DMS53 treated with DMSO at 0.1 percent for 48 hours (cell line): Measurements from ENCODE around the gene TP53I11.

Experiments
- DNase-seq: peaks from one replicate; lab custom pipeline; 2025; ENCODE audit not compliant: unreplicated experiment; lab: John Stamatoyannopoulos, UW

The TP53I11 gene

DNA sequence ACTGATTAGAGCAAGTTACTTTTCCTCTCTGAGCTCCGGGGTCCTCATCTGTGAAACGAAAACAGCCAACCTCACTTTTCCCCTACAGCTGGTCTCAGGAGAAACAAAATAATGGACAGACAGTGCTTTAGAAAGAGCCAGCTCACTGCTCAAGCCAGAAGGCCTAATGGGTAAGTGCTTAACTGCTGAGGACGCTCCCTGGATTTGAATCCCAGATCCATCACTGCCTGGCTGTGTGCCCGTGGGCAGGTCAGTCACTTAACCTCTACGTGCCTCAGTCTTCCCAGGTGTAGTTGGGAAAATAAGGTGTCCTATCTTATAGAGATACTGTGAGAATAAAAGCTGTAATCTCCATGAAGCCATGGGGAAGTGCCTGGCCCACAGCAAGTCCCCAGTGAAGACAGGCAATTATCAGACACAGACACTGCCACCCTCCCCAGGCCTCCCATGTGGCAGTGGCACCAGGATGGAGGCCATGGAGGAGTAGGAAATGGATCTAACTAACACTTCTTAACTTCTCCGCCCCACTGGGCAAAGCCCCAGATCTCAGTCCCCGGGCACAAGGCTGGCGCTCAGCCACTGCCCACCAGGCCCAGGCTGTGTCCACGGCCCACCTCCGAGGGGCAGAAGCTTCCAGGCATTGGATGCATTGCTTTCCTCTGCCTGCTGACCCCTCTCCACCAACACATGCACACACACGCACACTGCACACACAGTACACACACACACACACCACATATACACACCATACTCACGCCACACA, 9.2 kb downstream of the TP53I11 start:
- DNase-seq = no peak

DNA sequence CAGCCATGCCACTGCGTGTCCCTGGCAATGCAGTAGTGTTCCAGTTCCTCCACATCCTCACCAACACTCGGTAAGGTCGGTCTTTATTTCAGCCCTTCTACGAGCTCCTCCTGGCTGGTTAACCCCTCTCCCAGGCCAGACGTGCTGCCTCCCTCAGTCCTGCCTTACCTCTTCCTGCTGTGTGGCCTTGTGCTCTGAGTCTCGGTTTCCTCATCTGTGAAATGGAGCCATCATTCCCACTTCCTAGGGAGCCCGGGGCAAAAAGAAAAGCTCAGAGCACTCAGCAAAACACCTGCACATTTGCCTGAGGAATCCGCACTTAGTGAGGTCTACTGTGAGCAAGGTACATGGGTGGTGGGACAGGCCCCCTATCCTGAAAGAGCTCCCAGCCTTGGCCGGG, 9.8 kb downstream of the TP53I11 start:
- DNase-seq = no peak

DNA sequence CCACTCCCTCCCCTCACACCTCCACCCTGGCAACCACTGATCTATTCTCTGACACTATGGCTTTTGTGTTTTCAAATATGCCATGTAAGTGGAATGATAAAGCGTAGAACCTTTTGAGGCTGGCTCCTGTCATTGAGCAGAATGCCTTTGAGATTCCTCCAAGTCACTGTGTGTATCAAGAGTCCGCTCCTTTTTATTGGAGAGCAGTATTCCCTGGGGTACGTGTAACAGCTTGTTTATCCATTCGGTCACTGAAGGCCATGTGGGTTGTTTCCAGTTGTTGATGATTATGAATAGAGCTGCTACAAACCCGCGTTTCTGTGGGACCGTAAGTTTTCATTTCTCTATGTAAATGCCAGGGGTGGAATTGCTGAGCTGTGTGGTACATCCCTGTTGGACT, 10.3 kb downstream of the TP53I11 start:
- DNase-seq = no peak

DNA sequence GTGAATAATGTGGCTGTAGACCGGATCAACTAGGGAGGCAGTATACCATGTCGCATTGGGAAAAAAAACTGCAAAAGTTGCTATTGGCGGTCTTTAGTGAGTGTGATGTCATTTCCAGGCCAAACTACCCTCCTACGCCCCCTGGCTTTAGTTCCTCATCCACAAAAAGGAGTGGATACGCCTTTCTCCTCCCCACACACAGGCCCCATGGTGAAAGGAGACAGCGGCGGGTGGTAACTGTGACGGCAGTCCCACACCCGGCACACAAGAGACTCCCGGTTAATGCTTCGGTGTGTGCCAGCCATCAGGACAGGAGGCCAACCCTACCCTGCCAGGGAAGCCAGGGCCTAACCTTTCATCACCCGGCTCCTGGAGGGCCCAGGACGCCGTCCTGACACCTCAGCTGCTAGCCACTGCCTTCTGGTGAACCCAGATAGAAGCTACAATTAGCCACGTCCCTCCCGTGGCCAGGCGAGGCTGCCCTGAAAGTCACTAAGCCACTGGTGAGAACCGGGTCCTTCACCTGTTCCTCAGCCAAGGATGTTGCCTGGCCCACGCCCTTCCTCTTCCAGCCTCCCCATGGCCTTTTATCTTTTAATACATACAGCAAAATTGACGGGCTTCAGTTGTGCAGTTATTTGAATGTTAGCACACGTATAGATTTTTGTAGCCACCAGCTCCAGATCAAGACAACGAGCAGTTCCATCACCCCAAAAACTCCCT, 10.8 kb downstream of the TP53I11 start:
- no peak for DNase-seq

DNA sequence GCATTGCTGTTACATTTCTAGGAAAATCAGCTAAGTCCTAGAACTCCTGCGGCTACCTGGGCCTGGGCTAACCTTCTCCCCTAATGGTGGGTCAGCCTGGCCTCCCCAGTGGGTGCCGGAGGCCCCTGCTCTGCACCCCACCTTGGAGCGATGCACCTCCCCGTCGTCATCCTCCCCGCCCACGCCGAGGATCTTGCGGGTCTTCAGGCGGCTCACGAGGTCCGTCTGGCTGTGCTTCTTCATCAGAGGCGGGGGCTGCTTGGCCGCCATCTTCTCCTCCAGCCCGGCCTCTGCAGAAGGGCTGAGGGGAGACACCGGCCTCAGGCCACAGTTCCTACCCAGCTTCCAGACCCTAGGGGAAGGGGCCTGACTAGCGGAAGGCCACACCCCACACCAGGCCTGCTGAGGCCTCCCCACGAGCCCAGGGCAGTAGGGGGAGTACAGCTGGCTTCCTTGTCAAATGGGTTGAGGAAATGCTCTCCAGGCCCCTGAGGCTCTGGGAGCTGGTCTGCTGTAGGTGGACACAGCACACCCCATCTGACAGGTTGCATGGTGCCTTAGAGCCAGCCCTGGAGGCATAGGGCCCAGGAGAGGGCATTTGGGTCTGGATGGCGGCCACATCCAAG, 12.5 kb downstream of the TP53I11 start:
- no peak for DNase-seq

DNA sequence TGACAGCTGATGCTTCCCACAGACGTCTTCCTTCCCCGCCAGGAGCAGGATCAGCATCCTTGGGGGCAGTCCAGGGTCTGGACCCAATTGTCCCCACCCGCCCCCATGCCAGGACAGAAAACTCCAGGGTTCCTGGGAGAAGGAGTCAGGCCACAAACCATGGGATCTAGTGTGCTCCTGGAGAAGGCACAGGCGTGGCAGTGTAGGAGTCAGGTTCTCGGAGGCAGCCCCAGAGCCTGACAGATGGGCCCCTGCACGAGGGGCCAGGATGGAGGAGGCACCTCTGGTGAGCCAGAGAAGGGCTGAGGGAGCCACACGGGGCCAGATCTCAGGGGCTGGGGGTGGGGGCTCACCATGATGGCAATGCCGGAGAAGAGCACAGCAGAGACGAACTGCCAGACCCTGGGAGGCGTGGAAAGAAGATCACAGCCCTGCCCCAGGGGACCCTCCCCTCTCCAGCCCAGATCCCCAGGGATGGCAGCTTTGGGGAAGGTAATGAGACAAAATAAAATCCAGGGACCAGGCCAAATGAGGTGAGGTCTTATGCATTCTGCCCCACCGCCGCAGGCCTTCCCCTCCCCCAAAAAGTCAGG, 13.6 kb downstream of the TP53I11 start:
- no peak for DNase-seq

DNA sequence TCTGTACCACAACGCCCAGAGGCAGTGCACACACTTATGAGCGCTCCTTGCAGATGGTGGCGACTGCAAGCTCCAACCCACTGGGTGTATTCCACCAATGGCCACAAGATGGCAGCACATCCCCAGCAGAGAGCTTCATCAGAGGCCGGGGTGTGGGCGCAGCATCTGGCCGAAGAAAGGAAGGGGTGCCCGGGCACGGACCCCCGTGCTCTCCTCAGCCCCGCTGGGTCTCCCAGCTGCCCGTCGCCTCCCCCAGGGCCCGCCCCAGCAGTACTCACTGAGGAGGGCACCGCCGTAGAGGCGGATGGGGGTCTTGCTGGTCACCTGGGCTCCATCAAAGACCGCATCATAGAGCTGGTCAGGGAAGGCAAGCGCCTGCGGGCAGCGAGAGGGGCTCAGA, 14.2 kb downstream of the TP53I11 start:
- DNase-seq = peak; percentile 44

DNA sequence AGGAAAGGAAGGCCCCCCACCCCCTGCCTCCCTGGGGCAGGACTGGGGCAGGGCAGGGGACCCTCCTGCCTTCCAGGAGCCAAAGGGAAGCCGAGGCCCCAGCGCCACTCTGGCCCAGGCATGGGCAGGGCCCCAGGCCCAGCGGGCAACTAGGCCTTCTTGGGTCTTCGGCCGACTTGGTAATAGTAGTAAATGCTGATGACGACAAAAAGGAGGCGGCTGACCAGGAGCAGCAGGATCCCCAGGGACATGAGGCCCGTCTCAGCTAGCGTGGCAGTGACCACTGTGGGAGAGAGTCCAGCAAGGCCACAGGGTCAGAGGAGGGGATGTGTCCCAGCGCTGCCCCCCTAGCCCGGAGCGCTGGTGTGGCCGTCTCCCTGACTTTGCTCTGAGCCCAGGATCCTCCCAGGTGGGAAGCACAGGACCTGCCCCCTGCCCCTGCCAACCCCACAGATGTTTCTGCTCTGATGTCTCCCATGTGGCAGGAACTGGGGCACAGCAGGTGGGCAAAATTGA, 15.9 kb downstream of the TP53I11 start:
- DNase-seq = no peak

DNA sequence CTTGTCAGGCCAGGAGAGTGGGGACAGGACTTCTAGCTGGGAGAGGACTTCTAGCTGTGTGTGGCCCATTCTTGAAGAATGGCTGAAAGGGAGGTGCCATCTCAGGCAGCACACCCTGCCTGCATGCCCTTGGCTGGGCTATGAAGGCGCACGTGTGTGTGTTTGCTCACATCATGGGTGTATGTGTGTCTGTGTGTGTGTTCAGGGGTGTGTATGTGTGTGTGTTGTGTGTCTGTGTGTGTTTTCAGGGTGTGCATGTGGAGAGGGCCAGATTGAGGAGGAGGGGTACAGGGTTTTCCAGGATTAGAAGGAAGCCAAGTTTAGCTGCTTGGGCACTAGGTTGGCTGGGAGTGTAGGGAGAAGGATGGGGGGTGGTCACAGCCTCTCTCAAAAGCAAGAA, 16.6 kb downstream of the TP53I11 start:
- DNase-seq = no peak

DNA sequence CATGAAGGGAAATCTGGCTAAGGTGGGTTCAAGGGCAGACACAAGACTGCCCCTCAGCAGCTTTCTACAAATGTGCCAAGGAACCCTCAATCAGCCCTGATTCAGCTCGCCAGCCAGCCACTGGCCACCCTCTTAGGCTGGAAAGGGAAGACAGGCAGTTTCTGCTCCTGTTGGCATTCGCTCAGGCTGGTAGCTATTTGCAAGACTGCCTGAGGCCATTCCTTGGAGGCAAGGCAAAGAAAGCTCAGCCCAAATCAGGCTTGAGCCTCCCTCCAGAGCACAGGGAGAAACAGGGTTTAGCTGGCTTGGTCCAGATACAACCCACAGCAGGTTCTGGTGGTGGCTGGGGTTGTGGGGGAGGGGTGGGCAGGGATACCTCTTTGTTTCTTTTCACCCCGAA, 19.2 kb downstream of the TP53I11 start:
- DNase-seq = no peak

DNA sequence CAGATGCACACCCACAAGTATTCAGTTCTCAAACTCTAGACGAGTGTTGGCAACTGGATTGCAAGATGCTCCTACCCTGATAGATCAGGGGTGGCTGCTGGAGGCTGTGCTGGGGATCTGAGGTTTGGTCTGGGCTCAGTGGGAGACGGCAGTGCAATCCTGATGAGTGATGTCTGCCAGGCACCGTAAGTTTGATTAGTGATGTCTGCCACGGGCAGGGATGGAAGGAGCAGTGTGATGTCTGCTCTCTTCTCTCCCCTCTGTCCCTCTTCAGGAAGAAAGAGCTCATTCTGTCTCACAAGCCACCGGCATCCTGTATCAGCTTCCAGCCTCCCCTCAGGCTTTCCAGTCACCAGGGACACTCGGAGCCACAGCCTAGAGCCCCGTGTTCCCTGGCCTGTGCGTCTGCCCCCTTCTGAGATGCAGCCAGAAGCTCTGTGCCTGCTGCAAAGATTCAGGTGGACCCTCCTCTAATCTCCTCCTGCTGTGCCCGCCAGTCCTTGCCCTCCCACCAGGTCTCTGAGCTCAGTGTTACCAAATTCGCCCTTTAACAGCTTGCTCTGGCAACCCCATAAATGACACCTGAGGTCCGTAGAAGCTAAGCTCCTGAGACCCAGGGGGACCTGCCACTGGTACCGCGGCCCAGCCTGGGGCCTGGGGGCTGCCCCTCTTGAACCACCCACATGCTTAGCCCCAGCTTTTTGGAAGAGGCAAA, 19.9 kb downstream of the TP53I11 start:
- DNase-seq = no peak

DNA sequence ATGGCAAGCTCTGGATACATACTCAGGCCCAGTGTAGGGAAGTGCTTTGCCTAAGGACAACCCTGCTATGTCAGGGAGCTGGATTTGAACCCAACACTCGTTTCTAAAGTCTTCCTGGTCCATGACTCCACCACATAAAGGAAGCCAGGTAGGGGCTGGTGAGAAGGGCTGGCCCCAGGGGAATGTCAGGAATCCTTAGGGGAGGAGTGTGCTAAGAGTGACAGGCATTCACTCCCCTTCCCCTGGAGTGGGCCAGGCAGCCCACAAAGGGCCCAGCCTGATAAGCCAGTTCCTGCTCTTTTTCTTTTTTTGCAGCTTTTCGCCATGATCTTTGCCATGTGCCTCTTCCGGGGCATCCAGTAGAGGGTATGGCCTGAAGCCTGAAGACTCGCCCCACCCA, 21.9 kb downstream of the TP53I11 start:
- DNase-seq = no peak

DNA sequence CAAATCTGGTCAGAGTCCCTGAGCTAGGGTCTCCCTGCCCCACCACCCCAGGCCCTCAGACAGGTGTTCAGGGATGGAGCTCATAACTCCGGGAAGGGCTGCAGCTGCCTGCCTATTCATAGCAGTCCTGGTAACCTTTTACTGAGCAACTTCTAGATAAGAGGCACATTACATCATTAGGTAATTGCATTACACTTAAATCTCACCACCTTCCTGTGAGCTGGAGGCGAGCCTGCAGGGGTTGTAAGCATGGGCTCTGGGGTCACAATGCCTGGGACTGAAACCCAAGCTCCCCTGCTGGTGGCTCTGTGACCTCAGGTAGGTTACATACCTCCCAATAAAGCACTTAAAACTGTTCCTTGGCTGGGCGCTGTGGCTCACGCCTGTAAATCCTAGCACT, 22.5 kb downstream of the TP53I11 start:
- DNase-seq = no peak

DNA sequence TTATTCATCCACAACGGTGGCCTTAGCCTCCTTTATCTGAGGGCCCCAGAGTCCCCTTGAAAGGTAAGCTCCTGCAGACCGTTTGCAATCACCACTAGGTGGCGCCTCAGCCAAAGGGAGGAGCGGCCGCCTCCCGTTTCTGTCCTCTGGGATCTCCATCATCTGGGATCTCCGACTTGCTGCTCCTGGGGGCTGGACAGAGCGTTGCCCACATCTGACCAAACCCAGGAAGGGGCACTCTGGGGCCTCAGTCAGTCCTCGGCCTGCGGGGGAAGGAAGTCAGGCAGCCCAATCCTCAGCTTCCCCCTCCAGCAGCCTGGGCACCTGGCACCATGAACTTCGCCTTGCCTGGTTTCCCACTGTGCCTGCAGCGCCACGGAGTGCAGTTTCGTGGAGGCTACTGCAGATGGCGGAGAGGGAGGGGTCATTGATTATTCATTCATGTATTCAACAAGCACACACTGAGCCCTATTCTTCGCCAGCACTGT, 23.5 kb downstream of the TP53I11 start:
- peak; percentile 51 for DNase-seq

DNA sequence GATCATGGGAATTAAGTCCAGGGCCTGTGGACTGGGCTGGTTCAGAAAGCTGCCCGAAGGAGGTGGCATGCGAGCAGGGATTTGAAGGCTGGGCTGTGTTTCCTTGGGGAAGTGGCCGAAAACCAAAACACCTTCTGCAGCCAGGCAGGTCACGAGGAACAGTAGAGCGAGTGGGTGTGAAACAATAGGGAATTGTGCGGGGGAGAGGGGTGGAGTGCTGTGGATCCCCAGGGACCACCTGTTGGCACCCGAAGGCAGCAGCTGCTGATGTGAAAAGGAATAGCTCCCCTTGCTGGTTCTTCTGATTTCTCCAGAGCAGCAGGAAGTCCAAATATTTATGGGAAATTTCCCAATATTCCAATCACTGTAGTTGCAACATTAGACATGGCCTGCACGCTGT, 24.6 kb downstream of the TP53I11 start:
- no peak for DNase-seq

DNA sequence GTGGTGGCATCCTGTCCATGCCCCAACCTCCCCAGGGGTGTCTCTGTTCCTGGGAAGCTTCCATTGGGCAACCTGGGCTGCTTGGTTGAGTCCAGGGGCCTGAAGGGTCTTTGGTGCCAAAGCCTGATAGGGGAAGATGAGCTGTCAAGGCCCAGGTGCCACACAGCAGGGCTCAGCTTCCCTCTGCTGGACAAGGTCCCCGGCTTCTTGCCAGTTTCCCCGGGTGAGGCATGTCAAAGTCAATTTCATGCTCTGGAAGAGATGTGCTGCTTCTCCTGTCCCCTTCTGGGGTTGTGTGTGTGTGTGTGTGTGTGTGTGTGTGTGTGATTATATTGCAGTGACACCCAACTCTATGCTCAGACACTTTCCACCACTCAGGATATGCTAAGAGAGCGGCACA, 26.9 kb downstream of the TP53I11 start:
- no peak for DNase-seq

DNA sequence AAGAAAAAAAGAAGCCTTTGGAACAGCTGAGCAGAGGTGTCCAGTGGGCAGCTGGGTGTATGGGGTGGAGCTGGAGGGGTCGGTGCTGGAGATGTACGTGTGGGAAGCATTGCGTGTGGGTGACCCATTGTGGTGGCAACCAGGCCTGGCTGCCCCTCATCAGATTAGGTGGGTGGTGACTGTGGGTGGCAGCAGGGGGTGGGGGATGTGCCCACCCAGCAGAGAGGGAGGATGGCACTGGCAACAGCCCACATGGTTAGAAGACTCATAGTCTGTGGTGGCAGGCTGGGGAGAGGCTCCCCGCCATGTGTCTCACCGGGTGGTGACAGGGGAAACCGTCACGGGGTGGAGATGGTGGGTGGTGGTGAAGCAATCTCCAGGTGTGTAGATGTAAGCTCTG, 27.6 kb downstream of the TP53I11 start:
- DNase-seq = no peak

DNA sequence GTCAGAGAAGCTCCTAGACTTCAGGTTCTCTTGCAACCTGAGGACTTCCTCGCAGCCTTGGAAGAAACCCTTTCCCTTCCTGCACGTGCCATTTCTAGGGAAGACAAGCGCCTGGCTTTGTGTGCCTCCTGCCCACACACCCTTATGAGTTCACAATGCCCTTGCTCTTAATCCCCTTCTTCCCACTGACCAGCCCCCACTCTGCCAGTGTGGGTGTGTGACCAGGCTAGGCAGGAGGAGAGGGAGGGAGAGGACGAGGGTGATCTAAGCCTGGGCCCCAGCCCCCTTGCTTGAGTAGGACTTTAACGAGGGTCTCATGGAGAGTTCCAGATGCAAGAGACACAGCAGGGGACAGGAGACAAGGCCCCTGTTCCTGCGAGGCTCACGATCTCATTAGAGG, 30.2 kb downstream of the TP53I11 start:
- no peak for DNase-seq

DNA sequence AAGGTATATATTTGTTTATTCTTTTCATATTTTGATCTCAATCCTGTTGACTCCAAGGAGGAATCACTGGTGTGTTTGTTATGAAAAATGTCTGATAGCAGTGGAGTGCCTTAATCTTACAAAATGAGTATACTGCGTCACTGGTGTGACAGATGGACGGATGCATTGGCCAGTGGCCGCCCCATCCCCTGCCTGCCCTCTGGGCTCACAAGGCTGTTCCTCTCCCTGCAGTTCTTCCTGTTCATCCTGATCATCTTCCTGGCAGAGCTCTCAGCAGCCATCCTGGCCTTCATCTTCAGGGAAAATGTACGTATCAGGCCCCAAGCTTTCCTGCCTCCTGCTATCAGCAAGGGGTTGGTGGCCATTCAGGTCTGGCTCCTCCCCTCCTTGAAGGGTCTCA, 32.9 kb downstream of the TP53I11 start:
- DNase-seq = no peak

DNA sequence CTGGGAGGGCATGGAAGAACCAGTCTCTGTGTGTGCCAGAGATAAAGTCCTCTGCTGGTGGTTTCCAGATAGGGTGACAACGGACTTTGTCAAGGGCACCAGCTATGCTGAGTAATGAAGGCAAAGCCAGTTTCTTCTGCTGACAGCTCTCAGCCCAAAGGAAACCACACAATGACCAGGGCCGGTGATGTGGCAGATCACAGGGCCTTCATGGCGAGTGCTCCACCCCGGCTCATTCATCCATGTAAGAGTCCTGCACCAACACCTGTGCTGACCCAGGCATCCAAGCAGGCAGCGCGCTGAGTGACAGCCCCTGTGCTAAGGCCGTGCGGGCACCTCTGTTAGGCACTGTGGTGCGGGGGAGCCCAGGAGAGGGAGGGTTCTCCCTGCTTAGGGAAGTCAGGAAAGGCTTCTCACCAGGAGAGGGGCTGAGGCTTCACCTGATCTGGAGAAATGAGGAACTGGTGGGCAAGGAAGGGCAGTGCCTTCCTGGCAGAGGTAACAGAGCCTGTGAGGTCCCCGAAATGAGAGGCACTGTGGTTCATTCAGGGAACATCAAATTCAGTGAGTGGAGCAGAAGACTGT, 33.8 kb downstream of the TP53I11 start:
- no peak for DNase-seq

DNA sequence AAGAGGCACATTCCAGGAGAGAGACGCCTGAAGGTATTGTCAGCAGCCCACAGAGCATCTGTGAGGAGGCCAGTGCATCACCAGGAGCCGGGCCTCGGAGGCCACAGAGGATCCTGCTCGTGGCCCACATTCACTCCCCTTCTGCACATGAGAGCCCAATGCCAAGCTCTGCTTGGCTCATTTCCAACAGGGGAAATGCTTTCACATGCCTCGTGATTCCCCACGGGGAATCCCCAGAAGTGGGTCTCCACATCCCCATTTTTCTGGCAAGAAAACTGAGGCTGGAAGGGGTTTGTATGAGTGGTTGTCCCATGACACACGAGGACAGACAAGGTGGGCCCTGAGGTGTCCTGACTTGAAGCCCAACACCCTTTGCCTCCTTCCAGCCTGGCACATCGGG, 34.4 kb downstream of the TP53I11 start:
- DNase-seq = no peak
